ENCODE measurements around the gene AKT3.

GRCh38 chr1:243850452-243851256, 611 bp upstream of the AKT3 start:
- TF ChIP-seq CTCF (optimal IDR thresholded peaks at IDR 0.05 in 1 of 3, IDR thresholded peaks at IDR 0.05 in 1 of 3, conservative IDR thresholded peaks at IDR 0.05 in 1 of 3; ENCODE audit: extremely low read depth in 1 of 3, insufficient read depth in 2 of 3, low read length in 3 of 3) (no peak), EZH2 (IDR thresholded peaks at IDR 0.05; ENCODE audit: low read length) (no peak)
